A549 (cell line): Measurements from ENCODE around the gene UXS1.

Experiments used
- CTCF ChIP-seq: fragments of >200 bp; sonication (Bioruptor Twin); formaldehyde crosslinking; IDR thresholded peaks from 3 replicates; pipeline ENCODE4 v1.5.1; 2016
- EP300 ChIP-seq, 2 experiments: fragments of >200 bp; sonication (Bioruptor Twin); formaldehyde crosslinking; IDR thresholded peaks; 2 replicates in 1 of 2; 3 replicates in 1 of 2; pipeline ENCODE4 v1.6.1; 2016 to 2017
- JUN ChIP-seq, 2 experiments: fragments of >200 bp; sonication (Bioruptor Twin); formaldehyde crosslinking; IDR thresholded peaks; 2 replicates in 1 of 2; 3 replicates in 1 of 2; pipeline ENCODE4 v1.6.1; 2016 to 2017
- MAX ChIP-seq: IDR thresholded peaks from 2 replicates; pipeline ENCODE4 v1.6.1; 2012
- NR3C1 ChIP-seq: fragments of >200 bp; sonication (Bioruptor Twin); formaldehyde crosslinking; IDR thresholded peaks from 3 replicates; pipeline ENCODE4 v1.6.1; 2017
- POLR2A ChIP-seq: IDR thresholded peaks from 2 replicates; pipeline ENCODE4 v1.6.1; 2012; ENCODE audit warnings: mild to moderate bottlenecking, low read length
- USF2 ChIP-seq: fragments of 450-650 bp; IDR thresholded peaks from 2 replicates; pipeline ENCODE4 v1.6.1; 2014; ENCODE audit warnings: antibody characterized with exemption

- no peak for TF ChIP-seq USF2
- TF ChIP-seq MAX = no peak
- TF ChIP-seq CTCF = no peak
- TF ChIP-seq NR3C1 = no peak
- TF ChIP-seq EP300 (IDR thresholded peaks at IDR 0.05) = no peak
- no peak for TF ChIP-seq POLR2A
- TF ChIP-seq JUN (IDR thresholded peaks at IDR 0.05) = no peak
Measured at GRCh38 chr2:106207246-106207645, 13.1 kb upstream of the UXS1 start.
